ENCODE measurements around the gene TBC1D13.
"Not testable (repeated sequence)": the region's sequence is repeated elsewhere in the genome, so short reads cannot be mapped to it uniquely, and the experiment has no call there.

The TBC1D13 gene, protein sequence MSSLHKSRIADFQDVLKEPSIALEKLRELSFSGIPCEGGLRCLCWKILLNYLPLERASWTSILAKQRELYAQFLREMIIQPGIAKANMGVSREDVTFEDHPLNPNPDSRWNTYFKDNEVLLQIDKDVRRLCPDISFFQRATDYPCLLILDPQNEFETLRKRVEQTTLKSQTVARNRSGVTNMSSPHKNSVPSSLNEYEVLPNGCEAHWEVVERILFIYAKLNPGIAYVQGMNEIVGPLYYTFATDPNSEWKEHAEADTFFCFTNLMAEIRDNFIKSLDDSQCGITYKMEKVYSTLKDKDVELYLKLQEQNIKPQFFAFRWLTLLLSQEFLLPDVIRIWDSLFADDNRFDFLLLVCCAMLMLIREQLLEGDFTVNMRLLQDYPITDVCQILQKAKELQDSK

DNA sequence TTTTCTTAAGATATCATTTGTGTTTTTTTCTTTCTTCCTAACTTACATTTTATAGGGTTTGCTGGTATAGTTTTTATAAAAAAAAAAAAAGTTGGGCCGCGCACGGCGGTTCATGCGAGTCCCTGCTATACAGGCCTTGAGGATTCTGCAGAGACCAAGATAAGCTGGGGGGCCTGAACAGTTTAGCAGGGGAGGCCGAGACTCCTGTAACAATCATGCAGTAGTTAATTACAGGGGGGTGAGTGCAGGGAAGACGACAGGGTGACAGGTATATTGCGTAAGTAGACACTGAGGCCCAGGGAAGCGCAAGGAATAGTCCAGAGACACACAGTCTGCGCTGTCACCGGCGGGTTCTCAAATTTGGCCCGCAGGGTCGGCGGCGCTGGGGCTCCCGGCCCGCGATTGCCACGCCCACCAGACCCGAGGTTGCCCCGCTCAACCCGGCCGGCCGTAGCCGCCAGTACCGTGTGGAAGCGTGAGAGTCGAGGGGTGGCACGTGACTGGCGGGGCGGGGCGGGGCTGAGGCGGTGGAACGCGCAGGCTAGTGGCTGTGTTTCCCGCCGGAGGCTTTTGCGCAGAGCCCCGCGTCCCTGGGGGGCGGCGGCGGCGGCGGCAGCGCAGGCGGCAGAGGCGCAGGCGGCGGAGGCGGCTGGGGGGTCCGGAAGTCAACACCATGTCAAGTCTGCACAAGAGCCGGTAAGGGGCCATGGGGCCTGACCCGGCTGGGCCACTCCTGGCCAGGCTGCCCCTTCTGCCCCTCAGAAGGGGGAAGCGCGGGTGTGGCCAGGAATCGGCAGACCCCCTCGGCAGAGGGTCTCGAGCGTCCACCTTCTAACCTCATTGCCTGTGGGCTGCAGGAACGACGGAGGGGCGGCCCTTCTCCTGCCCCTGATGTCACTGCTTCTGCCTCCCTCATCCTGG is at the start of gene TBC1D13:
TSS of gene TBC1D13 (plus strand) at position 573 of the 921 bp plus-strand sequence. CDS start at position 674, 101 bp downstream.
- peak; percentile 44 for DNase-seq

DNA sequence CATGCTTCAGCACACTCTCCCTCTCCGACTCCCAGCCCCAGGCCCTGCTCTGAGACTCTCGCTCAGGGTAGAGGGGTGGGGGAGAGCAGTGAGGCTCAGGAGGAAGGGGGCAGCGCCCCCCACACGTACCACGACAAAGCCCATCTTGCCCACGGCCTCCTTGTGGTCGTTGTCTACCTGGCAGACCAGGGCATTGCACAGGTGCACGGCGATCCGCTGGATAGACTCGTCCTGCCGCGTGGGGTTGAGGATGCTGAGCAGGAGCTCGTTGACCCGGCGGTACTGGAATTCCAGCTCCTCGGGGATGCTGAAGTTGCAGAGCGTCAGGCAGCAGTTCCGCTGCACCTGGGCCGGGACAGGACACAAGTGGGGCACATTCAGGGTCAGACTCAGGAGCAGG is 44.7 kb upstream of the TBC1D13 start:
- DNase-seq = no peak

DNA sequence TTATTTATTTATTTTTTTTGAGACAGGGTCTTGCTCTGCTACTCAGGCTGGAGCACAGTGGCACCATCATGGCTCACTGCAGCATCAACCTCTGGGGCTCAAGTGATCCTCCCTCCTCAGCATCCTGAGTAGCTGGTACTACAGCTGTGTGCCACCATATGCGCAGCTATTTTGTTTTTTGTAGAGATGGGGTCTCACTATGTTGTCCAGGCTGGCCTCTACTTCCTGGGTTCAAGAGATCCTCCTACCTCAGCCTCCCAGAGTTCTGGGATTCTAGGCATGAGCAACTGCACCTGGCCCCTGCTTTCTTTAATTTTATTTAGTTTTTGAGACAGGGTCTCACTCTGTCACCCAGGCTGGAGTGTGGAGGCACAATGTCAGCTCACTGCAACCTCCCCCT is 43.6 kb upstream of the TBC1D13 start:
- no peak for DNase-seq

DNA sequence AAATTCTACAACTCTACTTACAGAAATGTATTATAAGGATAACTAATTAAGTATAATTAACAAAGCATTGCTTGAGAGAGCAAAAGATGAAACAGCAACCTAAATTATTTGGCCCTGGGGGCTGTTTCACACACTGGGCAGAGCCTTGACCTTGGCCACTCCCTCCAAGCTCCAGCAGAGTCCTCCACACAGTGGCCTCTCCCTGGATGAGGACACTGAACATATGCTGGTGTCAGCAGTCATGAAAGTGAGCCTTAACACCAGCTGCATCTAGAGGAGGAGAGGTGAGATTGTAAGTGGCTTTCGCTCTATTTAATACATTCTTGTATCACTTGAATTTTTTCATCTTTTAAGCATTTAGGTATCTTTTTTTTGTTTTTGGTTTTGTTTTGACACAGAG is 39.8 kb upstream of the TBC1D13 start:
- no peak for DNase-seq

DNA sequence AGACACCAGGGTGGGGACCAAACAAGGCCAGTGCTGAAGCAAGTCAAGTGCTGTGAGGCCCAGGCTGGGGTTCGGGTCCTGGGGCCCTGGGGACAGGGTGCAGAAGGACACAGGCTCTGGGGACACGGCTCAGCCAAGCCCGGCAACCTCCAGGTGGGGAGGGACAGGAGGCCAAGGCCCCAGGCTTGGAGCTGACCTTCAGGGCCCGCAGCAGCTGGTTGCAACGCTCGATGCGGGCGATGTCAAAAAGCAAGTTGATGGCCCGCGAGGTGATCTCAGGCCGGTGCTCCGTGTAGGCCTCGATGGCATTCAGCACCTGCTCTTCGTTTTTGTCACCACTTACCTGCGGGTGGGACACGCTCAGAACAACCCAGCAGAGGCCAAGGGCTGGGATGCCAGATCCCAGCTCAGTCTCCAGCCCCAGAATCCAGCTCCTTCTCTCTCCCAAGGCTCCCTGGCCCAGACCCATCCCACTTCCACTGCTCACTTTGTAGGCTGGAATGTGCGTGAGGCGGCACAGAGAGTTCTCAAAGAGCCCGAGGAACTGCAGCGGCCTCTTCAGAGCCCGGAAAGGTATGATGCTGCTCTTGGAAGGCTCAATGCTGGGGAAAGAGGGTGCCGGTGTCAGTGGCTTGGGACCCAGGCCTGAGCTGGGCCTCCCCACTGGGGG is 36.0 kb upstream of the TBC1D13 start:
- no peak for DNase-seq

DNA sequence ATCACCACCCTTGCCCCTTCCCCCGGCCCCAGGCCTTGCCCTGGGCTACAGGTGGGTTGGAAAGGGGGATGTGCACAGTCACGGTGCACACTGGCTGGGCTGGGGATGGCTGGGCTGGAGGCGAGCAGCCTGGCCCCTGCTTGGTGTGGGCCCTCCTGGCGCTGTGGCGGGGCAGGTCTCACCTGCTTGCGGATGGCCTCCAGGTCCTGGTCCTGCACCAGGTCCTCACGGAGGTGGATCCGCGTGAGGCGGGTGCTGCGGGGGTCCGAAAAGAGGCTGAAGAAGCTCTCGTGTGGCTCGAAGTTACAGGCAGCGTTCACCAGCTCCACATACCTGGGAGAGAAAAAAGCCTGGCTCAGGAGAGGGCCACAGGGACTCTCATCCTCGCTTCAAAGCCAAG is 33.4 kb upstream of the TBC1D13 start:
- DNase-seq = no peak

DNA sequence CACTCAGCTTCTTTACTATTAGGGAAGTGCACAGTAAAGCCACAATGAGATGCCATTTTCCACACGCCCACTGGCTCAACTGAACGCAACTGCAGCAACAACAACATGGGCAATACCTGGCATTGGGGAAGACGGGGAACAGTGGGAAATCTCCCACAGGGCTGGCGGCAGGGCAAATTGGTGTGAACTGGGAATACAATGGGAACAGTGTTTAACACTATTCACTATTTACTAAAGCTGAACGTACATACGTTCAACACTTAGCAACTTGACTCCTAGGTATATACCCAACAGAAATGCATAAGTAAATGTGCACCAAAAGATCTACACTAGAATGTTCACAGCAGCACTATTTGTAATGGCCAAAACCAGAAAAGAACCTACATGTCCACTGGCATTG is 29.5 kb upstream of the TBC1D13 start:
- no peak for DNase-seq

DNA sequence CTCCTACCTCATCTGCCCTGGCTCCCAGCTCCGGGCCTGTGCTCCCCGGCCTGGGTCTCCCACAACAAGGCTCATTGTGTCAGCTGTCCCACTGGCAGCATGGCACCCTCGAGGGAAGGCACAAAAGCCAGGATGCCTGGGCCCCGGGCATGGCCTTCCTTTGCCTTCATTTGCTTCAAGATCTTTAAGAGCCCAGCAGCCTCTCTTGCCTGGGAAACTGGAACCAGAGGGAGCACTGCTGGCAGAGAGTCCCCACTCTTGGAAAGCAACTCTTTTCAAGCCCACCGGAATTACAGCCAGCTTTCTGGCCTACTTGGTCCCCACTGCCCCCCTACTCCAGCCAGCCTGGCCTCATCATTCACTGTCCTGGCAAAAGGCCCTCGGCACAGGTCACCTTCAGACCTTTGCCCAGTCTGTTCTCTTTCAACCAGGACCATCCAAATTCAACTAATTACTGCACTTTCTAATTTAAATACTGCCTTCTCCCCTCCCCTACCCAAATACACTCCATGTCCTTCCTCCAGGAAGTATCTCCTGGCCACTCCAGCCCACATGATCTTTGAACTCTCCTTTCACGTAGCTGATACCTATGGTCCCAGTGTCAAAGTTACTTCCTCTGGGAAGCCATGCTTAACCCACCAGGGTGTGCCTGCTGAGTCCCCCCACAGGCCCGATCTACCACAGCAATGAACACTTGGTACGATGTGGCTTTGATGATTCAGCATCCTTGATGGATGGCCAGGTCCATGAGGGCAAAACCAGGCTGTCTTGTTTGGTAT is 24.2 kb upstream of the TBC1D13 start:
- DNase-seq = no peak

DNA sequence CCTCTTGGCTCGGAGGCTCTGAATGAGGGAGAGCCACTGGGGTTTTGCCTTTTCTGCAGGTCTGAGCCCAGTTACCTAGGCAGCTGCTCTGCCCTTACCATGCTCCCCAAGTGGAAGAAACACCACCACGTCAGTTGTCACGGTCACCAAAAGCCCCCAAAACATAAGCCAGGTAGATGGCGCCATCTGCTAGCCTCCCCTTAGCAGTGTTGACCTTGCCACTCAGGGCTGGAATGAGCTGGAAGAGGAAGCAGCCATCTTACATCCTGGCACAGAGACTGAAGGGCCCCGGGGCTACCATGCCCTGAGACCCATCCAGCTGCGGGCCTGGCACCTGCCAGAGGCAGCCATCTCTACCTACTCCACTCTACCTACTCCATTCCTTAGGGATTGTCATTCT is 22.7 kb upstream of the TBC1D13 start:
- no peak for DNase-seq

DNA sequence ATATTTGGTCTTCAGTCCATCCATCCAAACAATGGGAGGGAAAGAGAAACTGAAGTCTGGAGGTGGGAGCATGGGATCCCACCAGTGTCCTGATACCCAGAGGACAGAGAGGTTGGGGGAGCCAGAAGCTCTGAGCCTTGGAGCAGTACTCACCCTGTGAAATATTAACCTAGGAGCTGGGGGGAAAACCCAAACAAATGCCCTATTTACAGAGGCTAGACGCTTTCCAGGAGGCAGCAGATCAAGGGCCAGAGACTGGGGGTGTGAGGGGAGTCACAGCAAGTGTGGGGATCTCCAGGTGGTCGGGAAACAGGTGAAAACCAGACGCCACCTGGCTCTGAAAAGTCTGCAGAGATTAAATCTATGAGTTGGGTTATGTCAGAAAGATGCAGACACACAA is 21.6 kb upstream of the TBC1D13 start:
- no peak for DNase-seq

DNA sequence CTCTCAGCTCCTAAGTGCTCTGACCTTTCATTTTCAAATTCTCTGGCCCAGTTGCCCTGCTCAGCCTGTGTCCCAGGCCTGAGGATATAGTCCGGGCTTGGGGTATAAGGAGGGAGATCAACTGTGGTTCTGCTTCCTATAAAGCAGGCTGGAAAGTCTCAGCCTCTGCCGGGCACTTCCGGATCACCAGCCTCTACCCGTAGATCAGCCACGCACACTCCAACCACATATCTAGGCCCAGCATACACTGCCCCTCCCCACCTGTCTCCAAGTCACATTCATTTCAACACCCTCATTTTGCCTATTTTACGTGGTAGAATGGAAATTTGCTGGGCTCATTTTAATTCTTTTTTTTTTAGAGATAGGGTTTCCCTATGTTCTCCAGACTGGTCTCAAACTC is 18.4 kb upstream of the TBC1D13 start:
- DNase-seq = no peak

DNA sequence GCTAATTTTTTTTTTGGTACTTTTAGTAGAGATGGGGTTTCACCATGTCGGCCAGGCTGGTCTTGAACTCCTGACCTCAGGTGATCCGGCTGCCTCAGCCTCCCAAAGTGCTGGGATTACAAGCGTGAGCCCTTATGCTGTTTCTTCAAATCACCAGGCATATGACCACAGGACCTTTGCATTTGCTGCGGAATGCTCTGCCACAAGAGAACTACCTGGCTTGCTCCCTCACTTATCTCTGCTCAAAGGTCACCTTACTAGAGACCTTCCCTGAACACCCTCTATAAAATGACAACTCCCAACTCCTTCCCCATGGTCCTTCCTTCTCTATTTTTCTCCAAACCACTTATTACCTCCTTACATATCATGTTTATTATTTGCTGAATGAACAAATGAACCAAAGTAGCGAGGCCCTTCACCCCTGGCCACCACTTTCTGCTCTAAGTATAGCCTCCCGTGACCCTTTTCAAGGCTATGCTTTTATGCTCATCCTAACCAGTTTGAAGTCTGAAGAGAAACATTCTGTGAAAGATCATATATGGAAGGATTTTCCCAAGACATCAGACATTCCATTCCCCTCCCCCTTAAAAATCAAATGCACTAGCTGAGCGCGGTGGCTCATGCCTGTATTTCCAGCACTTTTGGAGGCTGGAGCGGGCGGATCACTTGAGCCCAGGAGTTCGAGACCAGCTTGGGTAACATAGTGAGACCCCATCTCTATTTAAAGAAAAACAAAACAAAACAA is 16.6 kb upstream of the TBC1D13 start:
- DNase-seq = no peak

DNA sequence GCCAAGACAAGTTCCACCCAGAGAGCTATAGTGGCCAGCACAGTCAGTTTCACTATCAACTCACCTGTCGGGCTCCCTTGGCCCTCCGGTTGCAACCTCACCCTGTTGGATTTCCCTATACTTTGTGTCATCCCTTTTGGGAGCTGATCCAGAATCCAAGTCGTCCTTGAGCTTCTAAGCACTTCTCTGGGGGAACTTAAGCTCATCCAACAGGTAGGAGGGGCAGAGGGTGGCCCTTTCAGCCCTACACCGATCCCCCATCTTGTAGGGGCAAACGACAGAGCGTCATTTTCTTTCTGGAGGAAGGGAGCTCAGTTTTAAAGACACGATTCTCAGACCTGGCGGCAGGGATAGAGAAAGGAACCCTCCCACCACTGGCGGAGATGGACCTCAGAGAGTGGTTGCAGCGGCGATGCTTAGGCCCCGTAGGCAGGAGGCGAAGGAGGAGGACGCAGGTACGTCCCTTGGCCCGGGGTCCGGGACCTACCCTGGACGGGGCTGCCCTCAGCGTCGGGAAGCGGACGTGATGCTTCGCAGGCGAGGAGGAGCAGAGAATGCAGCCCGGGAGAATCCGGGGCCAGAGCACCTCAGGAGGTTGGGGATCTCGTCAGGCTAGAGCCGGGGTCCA is 15.8 kb upstream of the TBC1D13 start:
- DNase-seq = no peak

DNA sequence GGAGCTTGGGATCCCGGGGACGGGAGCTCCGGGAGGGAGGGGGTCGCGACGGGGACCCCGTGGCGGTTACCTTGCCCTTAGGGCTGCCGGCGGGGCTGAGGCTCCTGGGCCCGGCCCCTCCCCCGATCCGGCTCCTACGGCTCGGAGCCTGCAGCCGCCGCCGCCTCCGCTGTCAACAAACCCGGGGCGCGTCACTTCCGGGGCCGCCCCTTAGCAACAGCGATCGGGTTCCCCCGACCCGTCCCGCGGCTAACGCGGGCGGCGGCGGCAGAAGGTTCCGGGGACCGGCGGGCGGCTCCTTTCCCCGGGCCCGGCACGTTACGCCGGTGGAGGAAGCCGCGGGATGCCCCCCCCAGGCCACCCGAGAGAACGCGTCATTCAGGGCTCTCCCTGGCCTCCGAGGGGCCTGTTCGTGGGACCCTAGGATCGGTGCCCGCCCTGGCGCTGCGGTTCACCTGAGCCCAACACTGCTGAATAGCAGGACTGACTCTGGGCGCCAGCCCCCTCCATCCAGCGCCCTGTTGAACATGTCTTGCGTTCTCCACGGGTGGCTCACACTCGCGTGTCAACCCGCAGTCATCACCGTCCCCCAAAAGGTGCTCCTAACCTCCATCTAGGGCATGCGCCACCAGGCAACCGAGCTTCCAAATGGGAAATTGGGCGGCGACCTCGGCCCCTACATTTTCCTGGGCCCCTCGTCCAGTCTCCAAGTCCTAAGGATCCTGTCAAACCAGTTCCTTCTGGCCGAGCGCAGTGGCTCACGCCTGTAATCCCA is 15.1 kb upstream of the TBC1D13 start, which contains the start of gene ZER1:
TSS of gene ZER1 (minus strand) at position 183 of the 775 bp plus-strand sequence. CDS start 16,362 bp downstream, outside the sequence.
- DNase-seq = peak; percentile 58

DNA sequence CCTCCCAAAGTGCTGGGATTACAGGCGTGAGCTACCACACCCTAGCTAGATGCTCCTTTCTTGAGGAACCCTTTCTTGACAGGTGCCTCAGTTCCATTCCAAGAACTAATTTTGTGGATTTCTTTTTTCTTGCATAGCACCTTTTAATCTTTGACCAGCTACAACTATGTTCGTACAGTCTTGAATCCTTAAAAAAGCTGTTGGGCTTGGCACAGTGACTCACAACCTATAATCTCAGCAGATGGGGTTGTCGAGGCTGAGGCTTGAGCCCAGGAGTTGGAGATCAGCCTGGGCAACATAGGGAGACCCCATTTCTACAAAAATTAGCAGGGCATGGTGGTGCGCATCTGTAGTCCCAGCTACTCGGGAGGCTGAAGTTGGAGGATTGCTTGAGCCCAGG is 14.0 kb upstream of the TBC1D13 start:
- no peak for DNase-seq

DNA sequence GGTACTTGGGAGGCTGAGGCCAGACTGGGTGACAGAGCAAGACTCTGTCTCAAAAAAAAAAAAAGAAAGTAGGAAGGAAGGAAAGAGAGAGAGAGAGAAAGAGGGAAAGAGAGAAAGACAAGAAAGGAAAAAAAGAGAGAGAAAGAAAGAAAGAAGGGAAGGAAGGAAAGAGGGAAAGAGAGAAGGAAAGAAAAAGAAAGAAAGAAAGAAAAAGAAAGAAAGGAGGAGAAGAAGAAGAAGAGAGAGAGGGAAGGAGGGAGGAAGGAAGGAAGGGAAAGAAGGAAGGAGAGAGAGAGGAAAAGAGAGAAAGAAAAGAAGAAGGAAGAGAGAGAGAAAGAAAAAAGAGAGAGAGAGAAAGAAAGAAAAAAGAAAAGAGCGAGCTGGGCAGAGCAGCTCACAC is 12.2 kb upstream of the TBC1D13 start:
- DNase-seq = no peak

DNA sequence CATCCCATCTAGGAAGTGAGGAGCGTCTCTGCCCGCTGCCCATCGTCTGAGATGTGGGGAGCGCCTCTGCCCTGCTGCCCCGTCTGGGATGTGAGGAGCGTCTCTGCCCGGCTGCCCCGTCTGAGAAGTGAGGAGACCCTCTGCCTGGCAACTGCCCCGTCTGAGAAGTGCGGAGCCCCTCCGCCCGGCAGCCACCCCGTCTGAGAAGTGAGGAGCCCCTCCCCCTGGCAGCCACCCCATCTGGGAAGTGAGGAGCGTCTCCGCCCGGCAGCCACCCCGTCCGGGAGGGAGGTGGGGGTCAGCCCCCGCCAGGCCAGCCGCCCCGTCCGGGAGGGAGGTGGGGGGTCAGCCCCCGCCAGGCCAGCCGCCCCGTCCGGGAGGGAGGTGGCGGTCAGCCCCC is 7.0 kb upstream of the TBC1D13 start:
- DNase-seq = not testable (repeated sequence)

DNA sequence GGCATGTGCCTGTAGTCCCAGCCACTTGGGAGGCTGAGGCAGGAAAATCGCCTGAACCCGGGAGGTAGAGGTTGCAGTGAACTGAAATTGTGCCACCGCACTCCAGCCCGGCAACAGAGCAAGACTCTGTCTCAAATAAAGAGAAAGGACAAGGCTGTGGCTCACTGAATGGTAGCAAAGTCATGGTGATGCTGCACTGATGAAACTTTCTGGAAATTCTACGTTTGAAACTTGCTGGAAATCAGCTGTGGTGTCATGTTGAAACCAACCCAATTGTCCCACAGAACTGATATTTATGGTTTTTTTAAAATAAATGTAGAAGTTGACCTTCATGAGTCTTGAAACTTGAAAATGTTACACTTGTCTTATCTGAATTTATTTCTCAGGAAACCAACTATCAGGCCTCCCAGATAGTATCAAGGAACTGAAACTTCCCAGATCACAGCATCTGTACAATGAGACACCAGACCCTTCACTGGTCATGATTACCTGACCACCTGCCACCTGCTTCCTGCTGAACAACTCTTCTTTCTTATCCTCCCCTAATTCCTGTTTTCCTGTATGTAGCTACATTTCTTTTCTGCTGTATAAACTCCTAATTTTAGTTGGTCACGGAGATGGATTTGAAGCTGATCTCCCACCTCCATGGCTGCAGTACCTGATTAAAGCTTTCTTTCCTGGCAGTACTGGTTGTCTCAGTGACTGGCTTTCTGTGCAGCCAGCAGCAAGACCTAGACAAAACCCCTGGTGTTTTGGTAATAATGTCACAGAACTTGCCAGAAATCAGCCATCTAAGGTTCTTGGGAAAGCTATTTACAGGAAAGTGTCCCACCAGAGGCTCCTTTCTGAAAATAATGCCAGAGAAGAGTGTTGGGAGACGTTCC is 5.6 kb upstream of the TBC1D13 start:
- DNase-seq = no peak

DNA sequence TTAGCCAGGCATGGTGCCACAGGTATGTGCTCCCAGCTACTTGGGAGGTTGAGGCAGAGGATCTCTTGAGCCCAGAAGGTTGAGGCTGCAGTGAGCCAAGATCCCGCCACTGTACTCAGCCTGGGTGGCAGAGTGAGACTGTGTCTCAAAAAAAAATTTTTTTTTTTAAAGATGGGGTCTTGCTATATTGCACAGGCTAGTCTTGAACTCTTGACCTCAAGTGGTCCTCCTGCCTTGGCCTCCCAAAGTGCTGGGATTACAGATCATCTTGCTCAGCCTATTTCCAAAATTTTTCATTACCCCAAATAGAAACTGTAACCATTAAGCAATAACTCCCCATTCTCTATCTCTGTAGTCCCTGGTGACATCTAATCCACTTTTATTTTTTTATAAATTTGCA is 4.4 kb upstream of the TBC1D13 start:
- no peak for DNase-seq

Data from kidney glomerular epithelial cell (primary cell).